Astrocyte (in vitro differentiated cells and primary cell): Measurements from ENCODE around the gene TLCD4. TPM values are rescaled to one million over a fixed set of nuclear protein-coding genes. Genes with fewer than 3 reads are reported as not detected.

ENCODE experiments used
- DNase-seq: peaks from one replicate; pipeline ENCODE4 v3.0.0-alpha.2; 2010; ENCODE audit warnings: low read depth
- FAIRE-seq: peaks from 2 replicates; lab custom pipeline; 2011; peaks lifted over from hg19 to GRCh38; lab: Jason Lieb, UNC
- H2AFZ ChIP-seq: 2 replicates; pipeline ENCODE4 v1.6.0; 2012; ENCODE audit warnings: low read depth, low read length, inconsistent platforms
- H3K27ac ChIP-seq: 2 replicates; pipeline ENCODE4 v1.5.1; 2011; ENCODE audit warnings: low read depth, low read length, inconsistent platforms
- H3K27me3 ChIP-seq: 2 replicates; pipeline ENCODE4 v1.6.0; 2011; ENCODE audit warnings: low read length, inconsistent platforms; ENCODE audit not compliant: insufficient read depth
- H3K36me3 ChIP-seq: 2 replicates; pipeline ENCODE4 v1.5.1; 2011; ENCODE audit warnings: low read length, inconsistent platforms; ENCODE audit not compliant: insufficient read depth
- H3K4me1 ChIP-seq: 2 replicates; pipeline ENCODE4 v1.5.1; 2011; ENCODE audit warnings: low read length, inconsistent platforms; ENCODE audit not compliant: insufficient read depth
- H3K4me2 ChIP-seq: 2 replicates; pipeline ENCODE4 v1.6.0; 2012; ENCODE audit warnings: low read length, inconsistent platforms
- H3K4me3 ChIP-seq: 2 replicates; pipeline ENCODE4 v1.5.1; 2011; ENCODE audit warnings: low read depth, mild to moderate bottlenecking, low read length, inconsistent platforms; ENCODE audit not compliant: insufficient read depth
- H3K79me2 ChIP-seq: 2 replicates; pipeline ENCODE4 v1.6.0; 2012; ENCODE audit warnings: mild to moderate bottlenecking, low read length, inconsistent platforms; ENCODE audit not compliant: insufficient read depth
- H3K9ac ChIP-seq: 2 replicates; pipeline ENCODE4 v1.6.0; 2012; ENCODE audit warnings: mild to moderate bottlenecking, low read length, inconsistent platforms
- H3K9me3 ChIP-seq: 2 replicates; pipeline ENCODE4 v1.5.1; 2012; ENCODE audit warnings: low read depth, mild to moderate bottlenecking, low read length, inconsistent platforms; ENCODE audit not compliant: insufficient read depth
- H4K20me1 ChIP-seq: 2 replicates; pipeline ENCODE4 v1.6.0; 2012; ENCODE audit warnings: low read length, inconsistent platforms; ENCODE audit not compliant: insufficient read depth
- H3K27ac Mint-ChIP-seq: one replicate; pipeline ENCODE4 v1.8.0; 2021; ENCODE audit warnings: mild to moderate bottlenecking, mixed read lengths; ENCODE audit not compliant: unreplicated experiment
- H3K27me3 Mint-ChIP-seq: one replicate; pipeline ENCODE4 v1.8.0; 2021; ENCODE audit warnings: low read depth, mixed read lengths; ENCODE audit not compliant: unreplicated experiment
- H3K36me3 Mint-ChIP-seq: one replicate; pipeline ENCODE4 v1.8.0; 2021; ENCODE audit warnings: low read depth, mixed read lengths; ENCODE audit not compliant: unreplicated experiment
- H3K4me1 Mint-ChIP-seq: one replicate; pipeline ENCODE4 v1.8.0; 2021; ENCODE audit warnings: low read depth, mixed read lengths; ENCODE audit not compliant: unreplicated experiment
- H3K4me3 Mint-ChIP-seq: one replicate; pipeline ENCODE4 v1.8.0; 2021; ENCODE audit warnings: mild to moderate bottlenecking, moderate library complexity, mixed read lengths; ENCODE audit not compliant: unreplicated experiment
- H3K9me3 Mint-ChIP-seq: one replicate; pipeline ENCODE4 v1.8.0; 2021; ENCODE audit warnings: mild to moderate bottlenecking, mixed read lengths; ENCODE audit not compliant: unreplicated experiment
- EZH2 ChIP-seq: IDR thresholded peaks from 2 replicates; pipeline ENCODE4 v1.6.1; 2012; ENCODE audit warnings: mild to moderate bottlenecking, low read length, inconsistent platforms; ENCODE audit not compliant: insufficient read depth
- total RNA-seq: library from RNA; stranded (reverse); gene quantifications from 2 replicates; pipeline ENCODE4 v1.2.1, GENCODE V29; 2021
- TF ChIP-seq, protein P1 (sequence below): IDR thresholded peaks from 2 replicates; pipeline ENCODE4 v1.5.1; 2011; ENCODE audit warnings: low read depth, mild to moderate bottlenecking, inconsistent platforms, low read length, moderate library complexity; ENCODE audit not compliant: insufficient read depth

The TLCD4 gene
- total RNA-seq, 1 donor from 2014 or later = 1.8 TPM

DNA sequence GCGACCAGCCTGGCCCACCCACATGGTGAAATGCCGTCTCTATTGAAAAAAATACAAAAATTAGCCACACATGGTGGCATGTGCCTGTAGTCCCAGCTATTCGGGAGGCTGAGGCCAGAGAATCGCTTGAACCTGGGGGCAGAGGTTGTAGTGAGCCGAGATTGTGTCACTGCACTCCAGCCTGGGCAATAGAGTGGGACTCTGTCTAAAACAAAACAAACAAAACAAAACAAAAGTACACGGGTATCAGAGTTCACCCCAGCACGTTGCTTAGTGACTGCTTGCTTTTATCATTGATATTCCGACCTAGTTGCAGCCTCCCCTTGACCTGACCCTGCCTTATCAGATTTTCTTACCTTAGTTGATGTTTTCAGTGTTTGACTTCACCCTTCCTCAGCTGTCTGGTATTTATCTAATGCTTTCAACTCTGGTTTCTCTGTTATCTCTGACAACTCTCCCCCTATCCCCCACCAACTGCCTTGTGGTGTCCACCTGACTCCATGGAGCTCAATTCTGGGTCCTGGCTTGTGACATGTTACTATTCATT lies 5.1 kb downstream of the TLCD4 start:
- Histone ChIP-seq H4K20me1 (no peaks in the 10 kb centered on the region), H3K4me1 (peaks cover 5% of the 10 kb centered on the region), H3K27me3 (peaks cover 33% of the 10 kb centered on the region), H3K9me3 (no peaks in the 10 kb centered on the region), H2AFZ (no peak overlapping the region), H3K79me2 (no peaks in the 10 kb centered on the region), H3K4me3 (no peak overlapping the region), H3K27ac (no peak overlapping the region), H3K9ac (no peak overlapping the region), H3K4me2 (no peak overlapping the region), H3K36me3 (no peaks in the 10 kb centered on the region)
- peaks cover 13% of the 10 kb centered on the region for H3K27me3 Mint-ChIP-seq
- H3K27ac Mint-ChIP-seq = no peak overlapping the region
- DNase-seq = no peak
- no peaks in the 10 kb centered on the region for H3K4me1 Mint-ChIP-seq
- H3K4me3 Mint-ChIP-seq = no peak overlapping the region
- no peaks in the 10 kb centered on the region for H3K9me3 Mint-ChIP-seq
- H3K36me3 Mint-ChIP-seq = no peaks in the 10 kb centered on the region
- TF ChIP-seq, protein P1, sequence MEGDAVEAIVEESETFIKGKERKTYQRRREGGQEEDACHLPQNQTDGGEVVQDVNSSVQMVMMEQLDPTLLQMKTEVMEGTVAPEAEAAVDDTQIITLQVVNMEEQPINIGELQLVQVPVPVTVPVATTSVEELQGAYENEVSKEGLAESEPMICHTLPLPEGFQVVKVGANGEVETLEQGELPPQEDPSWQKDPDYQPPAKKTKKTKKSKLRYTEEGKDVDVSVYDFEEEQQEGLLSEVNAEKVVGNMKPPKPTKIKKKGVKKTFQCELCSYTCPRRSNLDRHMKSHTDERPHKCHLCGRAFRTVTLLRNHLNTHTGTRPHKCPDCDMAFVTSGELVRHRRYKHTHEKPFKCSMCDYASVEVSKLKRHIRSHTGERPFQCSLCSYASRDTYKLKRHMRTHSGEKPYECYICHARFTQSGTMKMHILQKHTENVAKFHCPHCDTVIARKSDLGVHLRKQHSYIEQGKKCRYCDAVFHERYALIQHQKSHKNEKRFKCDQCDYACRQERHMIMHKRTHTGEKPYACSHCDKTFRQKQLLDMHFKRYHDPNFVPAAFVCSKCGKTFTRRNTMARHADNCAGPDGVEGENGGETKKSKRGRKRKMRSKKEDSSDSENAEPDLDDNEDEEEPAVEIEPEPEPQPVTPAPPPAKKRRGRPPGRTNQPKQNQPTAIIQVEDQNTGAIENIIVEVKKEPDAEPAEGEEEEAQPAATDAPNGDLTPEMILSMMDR = no peak
- no peak for TF ChIP-seq EZH2
- FAIRE-seq = no peak

- no peak overlapping the region for H3K4me2 ChIP-seq
- no peaks in the 10 kb centered on the region for H3K79me2 ChIP-seq
- no peak overlapping the region for H2AFZ ChIP-seq
- no peaks in the 10 kb centered on the region for H4K20me1 ChIP-seq
- DNase-seq = no peak
- H3K4me1 Mint-ChIP-seq = no peaks in the 10 kb centered on the region
- no peaks in the 10 kb centered on the region for H3K36me3 Mint-ChIP-seq
- H3K9me3 Mint-ChIP-seq = no peaks in the 10 kb centered on the region
- no peak overlapping the region for H3K27ac Mint-ChIP-seq
- H3K4me3 Mint-ChIP-seq = no peak overlapping the region
- H3K27me3 ChIP-seq = peaks cover 18% of the 10 kb centered on the region
- FAIRE-seq = no peak
- no peaks in the 10 kb centered on the region for H3K36me3 ChIP-seq
- no peak overlapping the region for H3K27ac ChIP-seq
- H3K4me3 ChIP-seq = no peak overlapping the region
- no peak for TF ChIP-seq EZH2
- TF ChIP-seq, protein P1 = no peak
- no peaks in the 10 kb centered on the region for H3K9me3 ChIP-seq
- H3K27me3 Mint-ChIP-seq = peaks cover under 1% of the 10 kb centered on the region
- H3K4me1 ChIP-seq = no peaks in the 10 kb centered on the region
- H3K9ac ChIP-seq = no peak overlapping the region
These were observed 7.2 kb downstream of the TLCD4 start for GRCh38 chr1:95124342-95124741.

DNA sequence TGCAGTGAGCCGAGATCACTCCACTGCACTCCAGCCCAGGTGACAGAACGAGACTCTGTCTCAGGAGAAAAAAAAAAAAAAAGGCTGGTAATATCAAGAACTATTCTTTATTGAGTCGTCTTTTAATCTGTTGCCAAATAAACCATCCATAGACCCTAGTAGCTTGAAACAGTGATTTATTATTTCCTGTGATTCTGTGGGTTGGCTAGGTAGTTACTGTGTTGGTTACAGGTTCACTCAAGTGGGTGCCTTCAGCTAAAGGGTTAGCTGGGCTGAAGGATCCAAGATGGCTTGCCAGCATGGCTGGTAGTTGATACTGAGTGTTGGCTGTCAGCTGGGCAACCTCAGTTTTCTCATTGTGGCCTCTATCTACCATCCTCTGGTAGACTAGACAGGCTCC lies 9.2 kb downstream of the TLCD4 start:
- Mint-ChIP-seq H3K27me3 (no peaks in the 10 kb centered on the region), H3K9me3 (no peaks in the 10 kb centered on the region), H3K4me1 (no peaks in the 10 kb centered on the region), H3K36me3 (no peaks in the 10 kb centered on the region), H3K4me3 (no peak overlapping the region), H3K27ac (no peak overlapping the region)
- no peak overlapping the region for H3K4me2 ChIP-seq
- TF ChIP-seq, protein P1 = no peak
- no peak for TF ChIP-seq EZH2
- no peak overlapping the region for H3K9ac ChIP-seq
- DNase-seq (no peak), FAIRE-seq (no peak)
- no peaks in the 10 kb centered on the region for H3K36me3 ChIP-seq
- H4K20me1 ChIP-seq = no peaks in the 10 kb centered on the region
- H3K4me1 ChIP-seq = no peaks in the 10 kb centered on the region
- no peaks in the 10 kb centered on the region for H3K9me3 ChIP-seq
- no peak overlapping the region for H2AFZ ChIP-seq
- peaks cover 2% of the 10 kb centered on the region for H3K27me3 ChIP-seq
- H3K79me2 ChIP-seq = no peaks in the 10 kb centered on the region
- H3K4me3 ChIP-seq = no peak overlapping the region
- H3K27ac ChIP-seq = no peak overlapping the region
